ENCODE measurements around the gene BIRC3.

The BIRC3 gene

GRCh38 chr11:102375720-102376399 is 58.6 kb downstream of the BIRC3 start:
- no peak for DNase-seq (ENCODE audit: low spot score)

GRCh38 chr11:102377891-102378290 is 60.6 kb downstream of the BIRC3 start:
- DNase-seq (ENCODE audit: low spot score), result no peak

GRCh38 chr11:102378818-102379217 is 61.5 kb downstream of the BIRC3 start:
- DNase-seq (ENCODE audit: low spot score), result no peak

- no peak for DNase-seq (ENCODE audit: low spot score)
Measured at GRCh38 chr11:102382384-102382783, 65.1 kb downstream of the BIRC3 start.

GRCh38 chr11:102383839-102384238 is 66.6 kb downstream of the BIRC3 start:
- DNase-seq (ENCODE audit: low spot score), result no peak

- DNase-seq (ENCODE audit: low spot score), result no peak
Measured at GRCh38 chr11:102384419-102385079, 67.3 kb downstream of the BIRC3 start.

GRCh38 chr11:102385085-102386007 is 68.1 kb downstream of the BIRC3 start:
- no peak for DNase-seq (ENCODE audit: low spot score)

GRCh38 chr11:102386136-102386734 is 69.0 kb downstream of the BIRC3 start:
- DNase-seq (ENCODE audit: low spot score), result no peak

GRCh38 chr11:102387043-102387781 is 69.9 kb downstream of the BIRC3 start:
- DNase-seq (ENCODE audit: low spot score), result no peak
